Kidney (tissue), 14 donors: ENCODE data around the gene ANAPC2. TPM values are rescaled to one million over a fixed set of nuclear protein-coding genes. Genes with fewer than 3 reads are reported as not detected.

ENCODE experiments used
- DNase-seq, 5 donors: peaks; one replicate each; pipeline ENCODE4 v3.0.0-alpha.2; 2013 to 2020
- FAIRE-seq: peaks from 2 replicates; lab custom pipeline; 2012; peaks lifted over from hg19 to GRCh38; lab: Jason Lieb, UNC
- H3K27ac ChIP-seq, 2 donors: one replicate each; pipeline ENCODE4 v1.7.0; 2013; ENCODE audit warnings: low read depth in 2 of 2, low read length in 2 of 2, inconsistent platforms in 1 of 2
- H3K27me3 ChIP-seq: one replicate; pipeline ENCODE4 v1.7.1; 2013; ENCODE audit warnings: low read length, inconsistent platforms; ENCODE audit not compliant: control insufficient read depth, insufficient read depth
- H3K36me3 ChIP-seq, 3 donors: one replicate each; pipeline versions ENCODE4 v1.7.0 to v1.7.1; 2013; ENCODE audit warnings: low read length in 3 of 3, control low read depth in 1 of 3, inconsistent platforms in 1 of 3; ENCODE audit not compliant: insufficient read depth in 3 of 3, control insufficient read depth in 2 of 3
- H3K4me1 ChIP-seq, 3 donors: one replicate each; pipeline versions ENCODE4 v1.7.0 to v1.7.1; 2013; ENCODE audit warnings: low read length in 3 of 3, inconsistent platforms in 1 of 3, low read depth in 1 of 3; ENCODE audit not compliant: control insufficient read depth in 2 of 3, insufficient read depth in 2 of 3
- H3K4me3 ChIP-seq, 3 donors: one replicate each; pipeline versions ENCODE4 v1.7.0 to v1.8.1; 2013; ENCODE audit warnings: low read length in 3 of 3, control low read depth in 1 of 3, inconsistent platforms in 1 of 3
- H3K9ac ChIP-seq, 3 donors: one replicate each; pipeline versions ENCODE4 v1.7.0 to v1.7.1; 2013; ENCODE audit warnings: low read length in 3 of 3, control low read depth in 1 of 3, inconsistent platforms in 1 of 3
- H3K9me3 ChIP-seq, 3 donors: one replicate each; pipeline versions ENCODE4 v1.7.0 to v1.7.1; 2013; ENCODE audit warnings: low read length in 3 of 3, control low read depth in 1 of 3, inconsistent platforms in 1 of 3; ENCODE audit not compliant: control insufficient read depth in 2 of 3, insufficient read depth in 1 of 3
- CTCF ChIP-seq: IDR thresholded peaks from 3 replicates; pipeline ENCODE4 v1.5.1; 2012; ENCODE audit warnings: mild to moderate bottlenecking, moderate library complexity, borderline replicate concordance; ENCODE audit not compliant: insufficient read depth; ENCODE audit errors: extremely low read depth
- intact Hi-C: fragments of 100-400 bp; cut with DNase I; formaldehyde crosslinking; loops from one replicate; pipeline ENCODE4 v1.11.1; 2022
- polyA plus RNA-seq: library from polyadenylated mRNA; stranded (reverse); fragments of 350-450 nt; fragmentation: Illumina TruSeq; extraction: RNeasy Lipid Tissue Mini Kit (QIAGEN cat#74804); gene quantifications from one replicate; pipeline ENCODE4 v1.2.3, GENCODE V29; 2014; ENCODE audit warnings: low read depth, low replicate concordance; ENCODE audit not compliant: insufficient read depth
- total RNA-seq: library from RNA; stranded (reverse); fragmentation: NEBNext Ultra II Directional; extraction: Animal tissue kit (Norgen Biotek cat#: 25700); gene quantifications from one replicate; pipeline ENCODE4 v1.2.1, GENCODE V29; 2021
- donor health status: control.
- donor health status: control.
- donor health status: control.
- donor health status: control.
- donor health status: control.
- donor health status: DM: yes; HTN: yes; CAD: no.
- donor health status: Normal renal cell carcinoma (clear cell type).

ANAPC2 gene
- total and polyA plus RNA-seq, 2 donors from 2014 or later = 19.9 to 57.2 TPM

- no peak overlapping the region for H3K4me3 ChIP-seq
Measured at GRCh38 chr9:137167277-137167746, 21.0 kb downstream of the ANAPC2 start.

GRCh38 chr9:137166380-137167229, 21.8 kb downstream of the ANAPC2 start:
- Histone ChIP-seq H3K36me3 (no peaks in the 10 kb centered on the region), H3K9me3 (no peaks in the 10 kb centered on the region), H3K4me1 (peaks cover 0 to 14% (median 0%) of the 10 kb centered on the region in 3 donors), H3K9ac (no peak overlapping the region), H3K27ac (no peak overlapping the region), H3K27me3 (peaks cover 28% of the 10 kb centered on the region), H3K4me3 (no peak overlapping the region)
- no peak for TF ChIP-seq CTCF
- FAIRE-seq = no peak
- DNase-seq = no peak
- intact Hi-C loops = no loop called here

More at GRCh38 chr9:137167277-137167746, 21.0 kb downstream of the ANAPC2 start:
- Histone ChIP-seq H3K36me3 (no peaks in the 10 kb centered on the region), H3K4me1 (peaks cover 0 to 14% (median 0%) of the 10 kb centered on the region in 3 donors), H3K9ac (no peak overlapping the region), H3K9me3 (no peaks in the 10 kb centered on the region), H3K27me3 (peaks cover 27% of the 10 kb centered on the region), H3K27ac (no peak overlapping the region)
- no peak for TF ChIP-seq CTCF
- intact Hi-C loops = no loop called here
- DNase-seq (no peak), FAIRE-seq (no peak)

- Histone ChIP-seq H3K27ac (no peak overlapping the region), H3K9me3 (no peaks in the 10 kb centered on the region), H3K9ac (no peak overlapping the region), H3K27me3 (peaks cover 28% of the 10 kb centered on the region), H3K4me1 (peaks cover 0 to 14% (median 0%) of the 10 kb centered on the region in 3 donors), H3K4me3 (no peak overlapping the region), H3K36me3 (no peaks in the 10 kb centered on the region)
- TF ChIP-seq CTCF = no peak
- intact Hi-C loops = no loop called here
- no peak for FAIRE-seq
- DNase-seq = no peak
Measured at GRCh38 chr9:137165250-137165836, 23.0 kb downstream of the ANAPC2 start.
